CD14-positive monocyte (primary cell): Measurements from ENCODE around the gene PER1. TPM values are rescaled to one million over a fixed set of nuclear protein-coding genes. Genes with fewer than 3 reads are reported as not detected.
A peak's percentile ranks its signal among the peaks of the same experiment; 100 is the strongest.

ENCODE experiments used
- DNase-seq, 3 donors: peaks; one replicate each; pipeline ENCODE4 v3.0.0-alpha.2; 2011 to 2022
- H2AFZ ChIP-seq: 2 replicates; pipeline ENCODE4 v1.6.0; 2012; ENCODE audit warnings: mild to moderate bottlenecking, low read depth, low read length, inconsistent platforms; ENCODE audit not compliant: insufficient read depth, poor library complexity, severe bottlenecking
- H3K27ac ChIP-seq, 2 donors: 1 replicate in 1 of 2; 2 replicates in 1 of 2; pipeline ENCODE4 v1.5.1; 2012 to 2013; ENCODE audit warnings: low read length in 2 of 2, control low read depth in 1 of 2, inconsistent platforms in 1 of 2, low read depth in 1 of 2, mild to moderate bottlenecking in 1 of 2
- H3K27me3 ChIP-seq, 2 donors: one replicate each; pipeline versions ENCODE4 v1.6.0 to v1.6.1; 2011 to 2013; ENCODE audit warnings: low read length in 2 of 2; ENCODE audit not compliant: control insufficient read depth in 2 of 2, insufficient read depth in 2 of 2
- H3K36me3 ChIP-seq, 2 donors: replicated peaks in 1 of 2; 1 replicate in 1 of 2; 2 replicates in 1 of 2; pipeline versions ENCODE4 v1.5.1 to v1.6.1; 2012 to 2013; ENCODE audit warnings: low read length in 2 of 2, control low read depth in 1 of 2, inconsistent platforms in 1 of 2, mild to moderate bottlenecking in 1 of 2; ENCODE audit not compliant: insufficient read depth in 2 of 2, control insufficient read depth in 1 of 2
- H3K4me1 ChIP-seq, 2 donors: 1 replicate in 1 of 2; 2 replicates in 1 of 2; pipeline versions ENCODE4 v1.5.1 to v1.6.1; 2012 to 2013; ENCODE audit warnings: low read length in 2 of 2, control low read depth in 1 of 2, inconsistent platforms in 1 of 2, mild to moderate bottlenecking in 1 of 2, moderate library complexity in 1 of 2; ENCODE audit not compliant: insufficient read depth in 2 of 2, control insufficient read depth in 1 of 2
- H3K4me2 ChIP-seq: replicated peaks from 2 replicates; pipeline ENCODE3; 2012; ENCODE audit warnings: low read length, moderate library complexity, mild to moderate bottlenecking; ENCODE audit not compliant: poor library complexity, severe bottlenecking; ENCODE audit errors: extremely low read depth
- H3K4me3 ChIP-seq, 3 experiments: fragments of 200-600 bp in 1 of 3; sonication (generic) in 1 of 3; replicated peaks in 1 of 3; 1 replicate in 2 of 3; 2 replicates in 1 of 3; pipeline ENCODE4 v1.5.1; 2011 to 2013; ENCODE audit warnings: low read length in 3 of 3, mild to moderate bottlenecking in 3 of 3, control low read depth in 2 of 3, low read depth in 2 of 3, inconsistent platforms in 1 of 3, moderate library complexity in 1 of 3
- H3K79me2 ChIP-seq: 2 replicates; pipeline ENCODE4 v1.6.0; 2012; ENCODE audit warnings: mild to moderate bottlenecking, control low read depth, inconsistent platforms, low read length, moderate library complexity; ENCODE audit not compliant: insufficient read depth
- H3K9ac ChIP-seq: 2 replicates; pipeline ENCODE4 v1.6.0; 2017; ENCODE audit warnings: low read length, mild to moderate bottlenecking; ENCODE audit not compliant: insufficient read depth, poor library complexity, severe bottlenecking
- H3K9me3 ChIP-seq, 2 donors: replicated peaks in 1 of 2; 1 replicate in 1 of 2; 2 replicates in 1 of 2; pipeline versions ENCODE4 v1.5.1 to v1.6.1; 2012 to 2013; ENCODE audit warnings: low read length in 2 of 2, control low read depth in 1 of 2; ENCODE audit not compliant: control insufficient read depth in 1 of 2, insufficient read depth in 1 of 2
- H4K20me1 ChIP-seq: 2 replicates; pipeline ENCODE4 v1.6.0; 2012; ENCODE audit warnings: mild to moderate bottlenecking, low read length, control low read depth, moderate library complexity; ENCODE audit not compliant: insufficient read depth
- H3K27ac Mint-ChIP-seq, 7 donors: one replicate each; pipeline ENCODE4 v1.8.0; 2020; ENCODE audit warnings: mild to moderate bottlenecking in 7 of 7, mixed read lengths in 7 of 7, moderate library complexity in 6 of 7, inconsistent platforms in 2 of 7
- H3K27me3 Mint-ChIP-seq, 3 donors: one replicate each; pipeline ENCODE4 v1.8.0; 2021 to 2022; ENCODE audit warnings: low read depth in 3 of 3, mild to moderate bottlenecking in 3 of 3, mixed read lengths in 3 of 3, moderate library complexity in 3 of 3, inconsistent platforms in 1 of 3
- H3K36me3 Mint-ChIP-seq, 2 donors: one replicate each; pipeline ENCODE4 v1.8.0; 2020; ENCODE audit warnings: mixed read lengths in 2 of 2, inconsistent platforms in 1 of 2, mild to moderate bottlenecking in 1 of 2
- H3K4me1 Mint-ChIP-seq: one replicate; pipeline ENCODE4 v1.8.0; 2020; ENCODE audit warnings: mild to moderate bottlenecking, mixed read lengths
- H3K4me3 Mint-ChIP-seq, 2 donors: one replicate each; pipeline ENCODE4 v1.8.0; 2020; ENCODE audit warnings: mild to moderate bottlenecking in 2 of 2, mixed read lengths in 2 of 2, moderate library complexity in 1 of 2
- H3K9me3 Mint-ChIP-seq, 7 donors: one replicate each; pipeline ENCODE4 v1.8.0; 2020 to 2022; ENCODE audit warnings: mixed read lengths in 7 of 7, mild to moderate bottlenecking in 6 of 7, moderate library complexity in 6 of 7, inconsistent platforms in 2 of 7
- CTCF ChIP-seq: fragments of 200-600 bp; IDR thresholded peaks from one replicate; pipeline ENCODE4 v1.8.0; 2022; ENCODE audit warnings: antibody characterized with exemption, mild to moderate bottlenecking
- WGBS: methylation state at CpG from one replicate; pipeline ENCODE4 v1.1.5; 2013; ENCODE audit warnings: missing lambda C conversion rate; ENCODE audit not compliant: insufficient coverage; 5-methylcytosine and 5-hydroxymethylcytosine counted together
- intact Hi-C, 2 donors: fragments of 100-400 bp; cut with micrococcal nuclease; formaldehyde crosslinking; loops; one replicate each; pipeline versions ENCODE4 v1.15.0 to v1.15.1; 2023
- polyA plus RNA-seq, 3 donors: library from polyadenylated mRNA; depleted of rRNA in 1 of 3; unstranded in 2 of 3; stranded (reverse) in 1 of 3; fragments of 300-500 nt in 2 of 3; fragments of >200 nt in 1 of 3; fragmentation: Illumina TruSeq in 2 of 3; gene quantifications; 1 replicate in 2 of 3; 2 replicates in 1 of 3; pipeline ENCODE4 v1.2.3, GENCODE V29; 2012 to 2021

Gene PER1
- polyA plus RNA-seq, 3 donors: 5.6 to 457 (median 9.6) TPM

DNA sequence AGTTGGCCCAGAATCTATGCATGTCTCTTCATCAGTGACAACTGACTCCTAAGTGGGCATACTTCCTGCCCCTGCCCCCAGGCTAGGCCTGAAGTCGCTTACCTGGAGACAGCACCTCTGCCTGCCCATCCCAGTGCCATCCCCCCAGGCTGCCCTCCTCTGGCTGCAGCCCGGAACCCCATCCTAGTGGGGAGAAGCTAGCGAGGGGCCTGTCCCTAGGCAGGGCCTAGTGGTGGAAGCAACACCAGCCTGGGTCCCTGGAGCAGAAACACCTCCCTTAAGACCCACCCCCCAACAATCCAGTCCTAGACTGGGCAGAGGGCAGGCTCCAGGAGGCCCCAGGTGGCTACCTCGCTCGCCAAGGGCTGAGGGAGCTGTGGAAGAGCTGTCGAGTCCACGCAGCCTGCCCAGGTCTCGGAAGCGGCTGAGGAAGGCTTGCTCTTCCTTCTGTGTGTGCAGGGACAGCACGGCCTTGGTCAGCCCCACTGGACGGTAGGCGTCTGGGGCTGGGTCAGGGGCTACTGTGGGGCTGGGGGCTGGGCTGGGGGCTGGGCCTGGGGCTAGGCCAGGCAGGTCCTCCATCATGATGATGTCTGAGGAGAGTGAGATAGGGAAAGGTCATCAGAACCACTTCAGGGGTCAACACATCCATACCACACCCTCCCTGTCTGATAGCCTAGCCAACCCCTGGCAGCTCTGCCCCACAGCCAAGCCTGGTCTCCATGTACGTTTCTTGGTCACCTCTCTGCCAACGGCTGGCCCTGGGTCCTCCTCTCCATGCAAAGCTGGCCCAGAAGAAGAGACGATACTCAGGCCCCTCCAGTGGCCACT, 7.6 kb downstream of the PER1 start:
- H3K9me3 ChIP-seq: no peaks in the 10 kb centered on the region
- DNase-seq: no peak
- TF ChIP-seq CTCF: no peak
- no peak overlapping the region for H3K9ac ChIP-seq
- Mint-ChIP-seq H3K4me1 (peaks cover 2% of the 10 kb centered on the region), H3K4me3 (no peak overlapping the region), H3K27me3 (peaks cover 0 to 7% (median 3%) of the 10 kb centered on the region in 3 donors), H3K9me3 (no peaks in the 10 kb centered on the region), H3K36me3 (peaks cover 82 to 95% of the 10 kb centered on the region in 2 donors), H3K27ac (peak overlapping the region in 2 of 7 donors; percentile 60 to 85)
- peaks cover 12 to 16% of the 10 kb centered on the region in 2 donors for H3K4me1 ChIP-seq
- H3K27me3 ChIP-seq: no peaks in the 10 kb centered on the region
- intact Hi-C loops: no loop called here
- H3K36me3 ChIP-seq: peaks cover 90 to 97% of the 10 kb centered on the region in 2 donors
- H2AFZ ChIP-seq: no peak overlapping the region
- H3K79me2 ChIP-seq: no peaks in the 10 kb centered on the region
- H3K27ac ChIP-seq: no peak overlapping the region
- WGBS: over 99% methylated on average over 13 of the region's 15 CpGs
- H4K20me1 ChIP-seq: peaks cover 100% of the 10 kb centered on the region
- H3K4me3 ChIP-seq: no peak overlapping the region
- H3K4me2 ChIP-seq: no peak overlapping the region

DNA sequence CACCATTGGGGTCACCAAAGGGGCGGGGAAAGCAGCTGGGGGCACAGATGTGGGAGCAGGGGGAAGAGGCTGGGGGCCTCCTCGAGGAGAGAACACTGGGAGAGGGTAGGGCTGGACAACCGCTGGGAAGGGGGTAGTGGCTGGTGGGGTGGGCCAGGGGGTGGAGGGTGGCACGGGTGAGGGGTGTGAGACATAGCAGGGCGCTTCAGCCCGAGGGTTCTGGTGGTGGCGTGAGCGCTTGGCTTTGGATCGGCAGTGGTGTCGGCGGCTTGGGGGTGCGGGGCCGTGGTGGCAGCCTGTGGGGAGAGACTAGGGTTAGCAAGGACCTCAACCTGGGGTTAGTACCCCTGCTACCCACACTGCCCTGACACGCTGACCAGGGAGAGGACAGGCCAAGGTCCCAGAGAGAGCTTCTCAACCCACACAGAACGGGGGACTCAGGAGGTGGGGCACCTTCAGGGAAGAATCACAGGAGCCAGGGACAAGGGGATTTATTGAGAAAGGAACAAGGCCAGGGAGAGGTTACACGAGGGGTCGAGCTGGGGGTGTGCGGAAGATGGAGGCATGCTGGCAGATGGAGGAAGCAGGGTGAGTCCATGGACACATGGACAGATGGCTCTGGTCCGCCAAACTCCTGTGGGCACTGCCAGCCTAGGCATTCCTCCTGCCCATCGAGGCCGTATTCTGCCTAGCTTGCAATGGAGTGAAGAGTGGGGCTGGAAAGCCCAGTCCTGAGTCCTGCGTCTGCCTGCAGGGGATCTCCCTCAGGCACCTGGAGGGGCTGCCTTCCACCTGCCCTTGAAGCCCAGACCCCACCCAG, 8.4 kb downstream of the PER1 start:
- 93% methylated on average over 13 of the region's 22 CpGs for WGBS
- peaks cover 0 to 3% (median 2%) of the 10 kb centered on the region in 3 donors for H3K27me3 Mint-ChIP-seq
- Histone ChIP-seq H3K27ac (no peak overlapping the region), H2AFZ (no peak overlapping the region), H3K4me2 (no peak overlapping the region), H3K9ac (no peak overlapping the region), H3K4me1 (peaks cover 20 to 24% of the 10 kb centered on the region in 2 donors), H4K20me1 (peaks cover 100% of the 10 kb centered on the region), H3K36me3 (peaks cover 82 to 88% of the 10 kb centered on the region in 2 donors), H3K27me3 (no peaks in the 10 kb centered on the region), H3K9me3 (no peaks in the 10 kb centered on the region), H3K79me2 (no peaks in the 10 kb centered on the region), H3K4me3 (no peak overlapping the region)
- intact Hi-C loops: no loop called here
- H3K4me1 Mint-ChIP-seq: no peaks in the 10 kb centered on the region
- no peak for TF ChIP-seq CTCF
- no peaks in the 10 kb centered on the region for H3K9me3 Mint-ChIP-seq
- DNase-seq: no peak
- H3K27ac Mint-ChIP-seq: peak overlapping the region in 3 of 7 donors; percentile 7 to 80 (median 18)
- H3K36me3 Mint-ChIP-seq: peaks cover 76 to 87% of the 10 kb centered on the region in 2 donors
- H3K4me3 Mint-ChIP-seq: peak overlapping the region in 1 of 2 donors; percentile 31
